B cell (primary cell): ENCODE data around the gene MGMT. TPM values are rescaled to one million over a fixed set of nuclear protein-coding genes. Genes with fewer than 3 reads are reported as not detected.

Experiments used
- ATAC-seq: fragments of 200-7000 bp; cut with Tn5 transposase; one replicate; pipeline ENCODE4 v1.10.0; 2021; ENCODE audit warnings: low read depth, mild to moderate bottlenecking, moderate number of reproducible peaks, moderate library complexity
- CTCF ChIA-PET: fragments of 350-600 bp; sonication (Branson Sonifier 250); formaldehyde crosslinking; loops from one replicate; lab custom pipeline; 2021; ENCODE audit warnings: antibody characterized with exemption, inconsistent platforms; lab: Charles Lee
- POLR2A ChIA-PET: fragments of 350-600 bp; sonication (Branson Sonifier 250); formaldehyde crosslinking; loops from one replicate; lab custom pipeline; 2021; ENCODE audit warnings: antibody characterized with exemption; lab: Charles Lee
- DNase-seq: peaks from one replicate; pipeline ENCODE4 v3.0.0; 2013
- H2AFZ ChIP-seq: 2 replicates; pipeline ENCODE4 v1.6.1; 2012; ENCODE audit warnings: mild to moderate bottlenecking, low read depth, low read length; ENCODE audit not compliant: insufficient read depth, poor library complexity, severe bottlenecking
- H3K27ac ChIP-seq, 2 donors: 1 replicate in 1 of 2; 2 replicates in 1 of 2; pipeline ENCODE4 v1.5.1; 2012 to 2013; ENCODE audit warnings: low read length in 2 of 2, mild to moderate bottlenecking in 2 of 2, moderate library complexity in 1 of 2
- H3K27me3 ChIP-seq, 4 experiments: fragments of 200-600 bp in 1 of 4; sonication (generic) in 1 of 4; replicated peaks in 1 of 4; 1 replicate in 2 of 4; 2 replicates in 2 of 4; pipeline versions ENCODE4 v1.6.1 to v1.7.0; 2013 to 2016; ENCODE audit warnings: low read length in 3 of 4, mild to moderate bottlenecking in 2 of 4, mixed read lengths in 1 of 4, moderate library complexity in 1 of 4; ENCODE audit not compliant: insufficient read depth in 4 of 4, control insufficient read depth in 3 of 4; ENCODE audit errors: control extremely low read depth in 1 of 4
- H3K36me3 ChIP-seq, 2 experiments: replicated peaks in 1 of 2; 1 replicate in 1 of 2; 2 replicates in 1 of 2; pipeline versions ENCODE4 v1.6.1 to v1.7.1; 2013; ENCODE audit warnings: low read length in 1 of 2; ENCODE audit not compliant: insufficient read depth in 2 of 2, control insufficient read depth in 1 of 2; ENCODE audit errors: control extremely low read depth in 1 of 2, extremely low read depth in 1 of 2
- H3K4me1 ChIP-seq, 2 donors: fragments of 200-600 bp in 1 of 2; sonication (generic) in 1 of 2; 1 replicate in 1 of 2; 2 replicates in 1 of 2; pipeline versions ENCODE4 v1.5.1 to v1.6.1; 2013 to 2017; ENCODE audit warnings: low read length in 2 of 2; ENCODE audit not compliant: control insufficient read depth in 2 of 2, insufficient read depth in 2 of 2
- H3K4me2 ChIP-seq: replicated peaks from 2 replicates; pipeline ENCODE3; 2012; ENCODE audit warnings: mild to moderate bottlenecking, low read depth, low read length; ENCODE audit not compliant: poor library complexity, severe bottlenecking
- H3K4me3 ChIP-seq, 5 experiments: fragments of 200-600 bp in 1 of 5; sonication (generic) in 1 of 5; 1 replicate in 3 of 5; 2 replicates in 2 of 5; pipeline versions ENCODE4 v1.5.1 to v1.7.0; 2011 to 2016; ENCODE audit warnings: low read length in 4 of 5, mild to moderate bottlenecking in 4 of 5, low read depth in 2 of 5, control low read depth in 1 of 5, moderate library complexity in 1 of 5; ENCODE audit not compliant: insufficient read depth in 1 of 5; ENCODE audit errors: control extremely low read depth in 1 of 5, extremely low read depth in 1 of 5
- H3K79me2 ChIP-seq: fragments of 200-600 bp; sonication (generic); one replicate; pipeline ENCODE4 v1.6.0; 2016; ENCODE audit warnings: low read length; ENCODE audit not compliant: control insufficient read depth, insufficient read depth
- H3K9ac ChIP-seq: fragments of 200-600 bp; sonication (generic); 2 replicates; pipeline ENCODE4 v1.6.1; 2017; ENCODE audit warnings: mild to moderate bottlenecking, low read length, moderate library complexity
- H3K9me3 ChIP-seq, 3 donors: one replicate each; pipeline versions ENCODE4 v1.6.1 to v1.7.1; 2013; ENCODE audit warnings: low read length in 2 of 3; ENCODE audit not compliant: control insufficient read depth in 2 of 3, insufficient read depth in 1 of 3; ENCODE audit errors: control extremely low read depth in 1 of 3
- H4K20me1 ChIP-seq: 2 replicates; pipeline ENCODE4 v1.6.0; 2012; ENCODE audit warnings: mild to moderate bottlenecking, low read length; ENCODE audit not compliant: insufficient read depth, control insufficient read depth, poor library complexity, severe bottlenecking
- H3K27ac Mint-ChIP-seq: one replicate; pipeline ENCODE4 v1.8.0; 2021; ENCODE audit warnings: mixed read lengths
- H3K27me3 Mint-ChIP-seq: one replicate; pipeline ENCODE4 v1.8.0; 2021; ENCODE audit warnings: mixed read lengths
- H3K4me1 Mint-ChIP-seq: one replicate; pipeline ENCODE4 v1.8.0; 2021; ENCODE audit warnings: mixed read lengths
- H3K4me3 Mint-ChIP-seq: one replicate; pipeline ENCODE4 v1.8.0; 2021; ENCODE audit warnings: mixed read lengths
- H3K9me3 Mint-ChIP-seq: one replicate; pipeline ENCODE4 v1.8.0; 2022; ENCODE audit warnings: mixed read lengths; ENCODE audit not compliant: insufficient read depth
- CTCF ChIP-seq: fragments of 200-600 bp; IDR thresholded peaks from one replicate; pipeline ENCODE4 v1.8.0; 2022; ENCODE audit warnings: antibody characterized with exemption, mild to moderate bottlenecking
- EZH2 ChIP-seq: IDR thresholded peaks from 2 replicates; pipeline ENCODE4 v1.6.1; 2012; ENCODE audit warnings: borderline replicate concordance, low read depth, mild to moderate bottlenecking, moderate library complexity, low read length; ENCODE audit not compliant: insufficient read depth, poor library complexity, severe bottlenecking
- WGBS: methylation state at CpG from one replicate; pipeline ENCODE4 v1.1.5; 2013; ENCODE audit warnings: missing lambda C conversion rate; ENCODE audit not compliant: insufficient coverage; 5-methylcytosine and 5-hydroxymethylcytosine counted together
- intact Hi-C: fragments of 100-400 bp; cut with micrococcal nuclease; formaldehyde crosslinking; loops from one replicate; pipeline ENCODE4 v1.10.0; 2022
- polyA plus RNA-seq: library from polyadenylated mRNA; depleted of rRNA; stranded (reverse); fragments of >200 nt; gene quantifications from 2 replicates; pipeline ENCODE4 v1.2.3, GENCODE V29; 2012
- total RNA-seq, 2 donors: library from RNA; stranded (reverse); fragments of 120-200 nt in 1 of 2; gene quantifications; 1 replicate in 1 of 2; 2 replicates in 1 of 2; pipeline versions ENCODE4 v1.2.3 to v1.2.4, GENCODE V29; 2013 to 2022

The MGMT gene
- total and polyA plus RNA-seq, 2 donors (not counting 1 experiment from before 2014, with no cell fraction given) = 16.6 to 87.7 TPM

- H3K27ac ChIP-seq = no peak overlapping the region
- intact Hi-C loops = no loop called here
- no peaks in the 10 kb centered on the region for H3K9me3 Mint-ChIP-seq
- CTCF ChIA-PET = no interaction called here
- H3K9ac ChIP-seq = no peak overlapping the region
- peaks cover 0 to 16% of the 10 kb centered on the region in 2 experiments for H3K36me3 ChIP-seq
- H3K79me2 ChIP-seq = no peaks in the 10 kb centered on the region
- H3K4me2 ChIP-seq = no peak overlapping the region
- no peak for DNase-seq
- H3K4me3 ChIP-seq = no peak overlapping the region
- POLR2A ChIA-PET = no interaction called here
- no peak overlapping the region for H2AFZ ChIP-seq
- H3K27me3 Mint-ChIP-seq = no peaks in the 10 kb centered on the region
- H3K4me1 Mint-ChIP-seq = no peaks in the 10 kb centered on the region
- H3K27me3 ChIP-seq = no peaks in the 10 kb centered on the region
- H3K4me1 ChIP-seq = no peaks in the 10 kb centered on the region
- ATAC-seq = no peak
- no peaks in the 10 kb centered on the region for H4K20me1 ChIP-seq
- WGBS = 92% methylated on average over 21 of the region's 23 CpGs
- H3K4me3 Mint-ChIP-seq = no peak overlapping the region
- peaks cover 0 to 19% (median 0%) of the 10 kb centered on the region in 3 donors for H3K9me3 ChIP-seq
- no peak overlapping the region for H3K27ac Mint-ChIP-seq
- TF ChIP-seq CTCF (no peak), EZH2 (no peak)
These were observed 297.2 kb downstream of the MGMT start for GRCh38 chr10:129764011-129764900.
